ENCODE data around the gene SAMD13.

The SAMD13 gene

DNA sequence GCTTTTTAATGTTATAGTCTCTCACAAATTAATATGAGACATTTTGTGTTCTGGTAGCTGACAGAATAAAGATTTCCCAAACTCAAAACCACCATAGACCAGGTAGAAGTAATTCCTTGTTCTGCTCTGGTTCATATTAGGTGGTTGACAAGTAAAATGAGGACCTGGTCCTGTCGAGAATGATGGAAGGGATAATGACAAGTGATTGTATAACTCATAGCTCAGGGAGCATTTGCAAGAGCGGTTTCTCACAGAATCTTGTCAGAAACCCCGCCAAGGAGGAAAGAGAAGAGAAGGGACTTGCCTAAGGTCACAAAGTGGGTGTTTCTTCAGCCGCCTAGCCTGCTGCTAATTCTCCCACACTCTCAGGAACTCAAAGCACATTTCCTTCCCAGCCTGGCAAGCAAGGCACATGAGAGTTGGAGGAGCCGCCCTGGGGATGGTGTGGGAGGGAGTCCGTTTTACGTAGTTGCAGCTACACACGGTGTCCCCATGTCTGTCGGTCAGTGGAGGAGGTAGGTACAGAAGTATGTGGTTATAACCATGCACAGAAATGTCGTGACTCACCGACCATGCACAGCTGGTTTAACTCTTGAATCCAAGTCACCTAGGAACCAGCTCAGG lies 46.5 kb downstream of the SAMD13 start:
- no peak for DNase-seq

GRCh38 chr1:84348759-84349158 lies 47.3 kb downstream of the SAMD13 start:
- no peak for DNase-seq

DNA sequence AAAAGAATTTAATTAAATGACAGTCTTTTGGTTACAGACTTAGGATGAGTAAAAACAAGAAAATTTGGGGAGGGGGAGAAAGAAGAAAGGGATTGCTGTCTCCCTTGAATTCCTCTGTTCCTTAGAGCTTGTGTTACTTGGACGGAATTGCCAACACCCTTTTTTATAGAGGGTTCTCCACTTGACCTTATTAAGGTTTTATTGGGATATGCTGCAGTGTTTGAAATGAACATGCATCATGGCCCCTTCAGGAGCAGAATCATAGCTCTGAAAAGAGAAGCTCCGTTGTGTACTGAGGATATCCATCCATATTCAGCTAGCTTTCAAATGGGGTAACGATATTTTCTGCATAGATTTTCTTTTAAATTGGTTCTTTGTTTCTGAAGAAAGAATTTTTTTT lies 48.6 kb downstream of the SAMD13 start:
- DNase-seq: no peak

DNA sequence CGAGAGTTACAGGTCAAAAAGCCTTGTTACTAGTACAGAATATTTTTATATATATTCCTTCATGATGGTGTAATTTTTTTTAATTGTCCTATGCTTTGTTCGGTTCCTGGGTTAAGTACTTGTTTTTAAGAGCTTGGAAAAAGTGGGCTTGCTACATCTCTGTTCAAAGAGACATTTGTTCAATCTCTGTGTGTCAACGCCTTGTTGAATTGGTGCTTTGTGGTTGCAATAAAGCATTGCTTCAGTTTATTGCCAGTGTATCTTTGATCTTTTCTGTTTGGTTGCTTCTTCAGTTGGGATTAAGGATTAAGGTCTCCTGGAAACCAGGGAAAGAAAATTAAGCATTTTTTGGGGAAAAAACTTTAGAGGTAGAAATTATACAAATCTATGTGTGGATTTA lies 49.0 kb downstream of the SAMD13 start:
- DNase-seq: no peak

DNA sequence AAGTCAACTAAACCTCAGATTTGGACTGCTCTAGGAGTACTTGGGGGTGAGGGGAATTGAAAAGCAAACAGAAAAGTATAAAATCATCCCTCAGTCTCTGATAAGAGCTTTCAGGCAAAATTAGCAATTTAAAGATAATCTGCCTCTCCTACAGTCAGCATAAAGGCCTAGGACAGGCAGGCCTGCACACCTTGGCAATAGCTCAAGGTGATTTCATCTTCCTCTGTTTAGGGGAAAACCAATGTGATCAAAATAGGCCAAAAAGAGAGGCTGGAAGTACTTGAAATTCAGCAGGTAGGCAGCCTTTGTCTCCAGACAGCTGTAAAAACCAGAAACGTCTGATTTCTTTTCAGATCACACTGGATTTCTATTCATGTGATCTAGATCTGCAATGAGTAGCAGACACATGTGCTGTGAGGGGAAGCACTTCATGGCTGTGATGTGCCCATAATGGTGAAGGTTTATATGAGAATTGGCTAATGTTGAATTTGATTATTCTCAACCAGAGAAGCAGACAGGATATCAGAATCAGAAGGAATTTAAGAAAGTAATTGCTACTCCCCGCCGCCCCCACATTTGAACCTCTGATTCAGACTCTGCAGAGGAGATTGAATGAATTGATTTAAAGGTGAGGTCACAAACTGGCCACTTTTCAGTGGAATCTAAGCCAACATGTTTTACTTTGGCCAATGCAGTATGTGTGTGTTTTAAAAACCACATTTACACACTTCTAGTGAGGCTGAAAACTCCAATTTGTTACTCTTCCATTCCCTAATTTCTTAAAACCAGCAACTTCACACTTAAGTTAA lies 51.0 kb downstream of the SAMD13 start:
- no peak for DNase-seq

DNA sequence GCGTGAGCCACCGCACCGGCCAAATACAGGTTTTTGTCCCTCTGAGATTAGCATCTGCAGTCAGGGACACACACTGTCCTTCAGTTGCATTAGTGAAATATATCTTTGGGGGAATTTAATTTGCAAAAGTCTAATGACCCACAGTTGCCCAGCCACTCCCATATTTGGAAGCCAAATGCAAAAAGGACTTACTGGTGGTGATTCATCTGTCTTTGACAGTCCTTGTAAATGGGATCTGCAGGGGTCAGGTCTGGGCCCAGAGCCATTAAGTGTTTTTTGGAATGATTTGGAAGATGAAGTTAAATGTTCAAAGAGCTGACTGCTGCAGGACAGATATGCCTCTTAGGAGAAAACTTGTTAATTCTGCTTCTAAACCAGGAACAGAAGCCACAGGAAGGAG lies 52.2 kb downstream of the SAMD13 start:
- DNase-seq: no peak

DNA sequence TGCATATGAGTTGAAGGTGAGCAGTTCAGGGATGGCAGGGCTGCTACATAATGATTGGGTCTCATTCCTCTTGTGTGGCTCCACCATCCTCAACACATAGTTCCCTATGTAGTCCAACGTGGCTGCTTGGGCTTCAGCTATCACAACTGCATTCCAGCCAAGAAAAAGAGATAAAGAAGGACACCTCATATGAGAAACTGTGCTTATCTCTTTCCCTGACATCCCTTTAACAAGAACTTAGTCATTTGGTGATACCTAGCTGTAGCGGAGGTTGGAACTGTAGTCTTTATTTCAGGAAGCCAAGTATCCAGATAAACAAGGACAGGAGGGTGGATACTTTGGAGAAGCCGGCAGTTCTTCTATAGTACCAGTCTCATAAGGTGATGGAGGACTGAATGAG lies 54.0 kb downstream of the SAMD13 start:
- DNase-seq: no peak

GRCh38 chr1:84356881-84357280 lies 55.4 kb downstream of the SAMD13 start:
- no peak for DNase-seq

DNA sequence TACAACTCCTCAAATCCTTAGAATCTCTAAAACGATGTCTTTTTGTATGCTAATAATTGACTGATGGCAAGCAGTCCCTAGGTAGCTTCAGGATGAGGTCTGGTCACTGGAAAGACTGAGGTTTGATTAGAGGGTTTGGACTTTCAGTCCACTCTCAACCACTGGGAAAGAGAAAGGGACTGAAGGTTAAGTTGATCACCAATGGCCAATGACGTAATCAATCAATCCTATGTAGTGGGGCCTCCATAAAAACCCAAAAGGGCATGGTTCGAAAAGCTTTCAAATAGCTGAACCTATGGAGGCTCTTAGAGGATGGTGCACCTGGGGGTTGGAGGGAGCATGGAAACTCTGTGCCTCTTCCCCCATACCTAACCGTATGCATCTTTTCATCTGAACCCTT lies 57.2 kb downstream of the SAMD13 start:
- DNase-seq: no peak

GRCh38 chr1:84360316-84360715 lies 58.8 kb downstream of the SAMD13 start:
- DNase-seq: no peak

DNA sequence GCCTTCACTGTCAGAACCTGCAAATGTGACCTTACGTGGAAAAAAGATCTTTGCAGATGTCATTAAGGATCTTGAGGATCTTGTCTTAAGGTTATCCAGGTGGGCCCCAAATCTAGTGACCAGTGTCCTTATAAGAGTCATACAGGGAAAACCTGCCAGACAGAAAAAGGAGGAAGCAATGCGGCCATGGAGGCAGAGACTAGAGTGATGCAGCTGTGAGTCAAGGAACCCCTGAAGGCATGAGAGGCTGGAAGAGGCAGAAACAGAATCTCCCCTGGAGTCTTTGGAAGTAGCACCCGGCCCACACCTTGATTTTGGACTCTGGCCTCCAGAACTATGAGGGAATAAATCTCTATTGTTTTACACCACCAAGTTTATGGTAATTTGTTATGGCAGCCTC lies 60.3 kb downstream of the SAMD13 start:
- no peak for DNase-seq

- no peak for DNase-seq
Observed at GRCh38 chr1:84363019-84363418, 61.5 kb downstream of the SAMD13 start.

DNA sequence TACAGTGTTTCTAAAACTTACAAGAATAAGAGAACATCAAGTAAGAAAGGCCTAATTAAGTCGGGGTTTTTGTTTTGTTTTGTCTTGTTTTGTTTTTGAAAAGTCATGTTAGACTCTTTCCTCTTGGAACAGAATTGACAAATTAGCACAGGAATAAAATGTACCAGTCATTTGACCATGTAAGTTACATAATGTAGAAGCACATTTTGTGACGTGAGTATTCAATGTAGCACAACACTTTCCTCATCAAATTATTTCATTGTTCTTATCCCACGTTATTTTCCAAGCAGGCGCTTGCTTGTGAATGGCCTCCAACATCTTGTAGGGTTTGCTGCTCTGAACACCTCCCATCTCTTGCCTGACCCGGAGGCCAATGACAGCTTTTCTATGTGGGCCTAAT lies 62.1 kb downstream of the SAMD13 start:
- DNase-seq: no peak

DNA sequence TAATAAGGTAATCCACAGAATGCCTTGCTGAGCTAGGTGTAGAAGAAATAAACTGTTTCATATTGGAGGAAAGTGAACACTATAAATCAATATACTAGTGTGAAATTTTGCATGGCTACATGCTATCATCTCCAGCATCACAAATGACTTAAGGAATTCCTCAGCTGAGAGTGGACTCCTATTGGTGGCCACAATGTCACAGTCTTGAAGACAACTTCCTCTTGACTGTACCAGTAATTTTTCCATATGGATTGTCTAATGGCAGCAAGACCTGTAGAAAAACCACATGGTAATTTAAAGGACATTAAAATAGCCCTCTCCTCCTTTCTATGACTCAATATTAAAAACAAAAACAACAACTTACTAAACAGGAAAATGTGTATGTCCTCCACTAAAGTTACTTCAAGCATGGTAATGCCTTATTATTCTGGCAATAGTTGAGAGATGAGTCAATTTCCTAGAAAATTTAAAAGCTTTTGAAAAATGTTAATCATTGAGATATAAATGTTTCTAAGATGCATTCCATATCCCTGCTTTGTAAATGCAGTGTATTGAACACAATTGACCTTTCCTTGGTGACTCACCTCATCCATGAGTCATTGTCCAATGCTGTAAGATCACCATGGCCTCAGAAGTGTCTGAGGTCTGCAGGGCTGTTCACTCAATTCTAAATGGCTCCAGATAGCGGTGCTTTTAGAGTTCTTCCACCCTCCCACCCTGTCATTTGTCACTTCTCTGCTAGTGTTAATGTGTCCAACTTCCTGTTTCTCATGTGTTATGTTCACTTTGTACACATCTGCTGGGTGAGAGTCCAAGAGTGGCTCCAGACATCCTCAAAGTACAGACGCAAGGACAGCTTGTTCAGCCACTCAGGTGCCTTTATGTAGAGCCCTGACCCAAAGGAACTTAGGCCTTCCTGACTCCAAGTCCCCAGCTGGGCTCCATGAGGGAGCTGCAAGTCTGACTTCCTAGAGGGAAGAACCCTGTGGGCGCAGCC lies 64.0 kb downstream of the SAMD13 start:
- DNase-seq: no peak

DNA sequence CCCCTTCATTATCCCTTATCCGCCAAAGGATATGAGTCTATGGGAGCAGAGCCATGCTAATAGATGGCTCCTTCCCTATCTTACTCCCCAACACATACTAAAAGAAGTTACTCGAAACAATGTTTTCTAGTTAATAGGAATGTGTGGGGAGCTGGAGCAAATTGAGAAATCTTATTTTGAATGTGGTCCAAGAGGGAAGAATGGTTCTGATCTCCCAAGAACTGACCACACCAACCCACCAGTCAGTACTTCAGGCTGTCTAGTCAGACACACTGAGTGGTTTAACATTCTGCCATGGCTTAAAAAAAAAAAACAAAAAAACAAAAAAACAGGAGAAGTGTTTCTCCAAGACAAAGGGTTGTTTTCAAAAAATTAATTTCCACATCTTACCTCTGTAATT lies 65.3 kb downstream of the SAMD13 start:
- DNase-seq: no peak

DNA sequence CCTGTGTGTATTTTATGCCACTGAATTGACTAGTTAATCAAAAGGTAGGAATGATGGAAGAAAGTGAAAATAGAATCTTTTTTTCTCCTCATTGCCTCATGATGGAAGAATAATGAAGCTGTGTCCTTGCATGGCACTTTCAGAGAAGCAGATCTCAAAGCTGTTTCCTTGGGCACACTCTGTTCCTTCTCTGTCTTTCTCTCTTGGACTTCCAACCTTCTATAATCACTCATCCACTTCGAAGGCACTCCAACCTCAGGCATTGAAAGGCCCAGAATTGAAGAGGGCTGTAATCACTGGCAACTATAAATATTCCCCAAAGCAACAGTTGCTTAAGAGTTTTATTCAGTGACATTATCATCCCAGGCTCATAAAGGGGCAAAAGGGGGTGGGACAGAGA lies 65.7 kb downstream of the SAMD13 start:
- DNase-seq: no peak

GRCh38 chr1:84368441-84368840 lies 66.9 kb downstream of the SAMD13 start:
- no peak for DNase-seq

DNA sequence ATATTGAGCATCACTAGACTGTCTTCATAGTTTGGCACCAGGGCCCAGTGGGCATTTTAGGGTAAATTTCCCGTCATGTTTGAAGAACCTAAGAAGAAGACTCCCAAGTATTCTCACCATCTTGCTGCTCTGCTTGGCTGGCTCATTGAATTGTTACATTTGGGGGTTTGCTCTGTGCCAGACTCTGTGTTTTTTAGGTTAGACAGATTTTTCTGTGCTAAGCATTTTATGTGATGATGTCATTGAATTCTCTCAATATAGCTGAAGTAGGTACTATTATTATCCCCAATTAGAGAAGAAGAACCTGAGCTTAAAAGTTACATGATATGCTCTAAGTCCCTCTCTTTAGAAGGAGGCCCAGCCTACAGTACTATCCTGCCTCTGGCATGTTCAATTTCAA lies 68.8 kb downstream of the SAMD13 start:
- DNase-seq: no peak

DNA sequence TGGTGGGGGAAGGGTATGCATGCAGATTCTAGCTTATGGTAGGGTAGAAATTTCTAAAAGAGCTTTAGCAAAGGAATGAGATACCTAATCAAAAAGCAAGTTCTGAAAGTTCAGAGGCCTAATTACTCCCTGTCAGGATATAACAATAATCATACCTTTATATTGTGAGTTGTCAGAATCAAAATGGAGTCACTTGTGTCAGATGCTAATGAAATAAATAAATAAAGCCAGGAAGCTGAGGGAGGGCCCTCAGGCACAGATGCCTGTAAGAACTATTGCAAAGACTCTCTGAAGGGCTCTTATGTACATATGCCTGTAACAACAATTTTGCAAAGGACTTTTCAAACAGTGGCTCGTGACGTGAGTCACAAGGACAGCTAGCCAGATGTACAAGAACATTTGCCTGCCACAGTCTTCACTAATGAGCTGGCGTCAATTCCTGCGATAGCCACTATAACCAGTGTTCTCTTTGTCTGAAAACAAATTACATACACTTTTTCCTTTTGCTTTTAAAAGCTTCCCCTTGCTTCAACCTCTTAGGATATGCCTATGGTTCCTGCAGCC lies 69.4 kb downstream of the SAMD13 start:
- DNase-seq: no peak

DNA sequence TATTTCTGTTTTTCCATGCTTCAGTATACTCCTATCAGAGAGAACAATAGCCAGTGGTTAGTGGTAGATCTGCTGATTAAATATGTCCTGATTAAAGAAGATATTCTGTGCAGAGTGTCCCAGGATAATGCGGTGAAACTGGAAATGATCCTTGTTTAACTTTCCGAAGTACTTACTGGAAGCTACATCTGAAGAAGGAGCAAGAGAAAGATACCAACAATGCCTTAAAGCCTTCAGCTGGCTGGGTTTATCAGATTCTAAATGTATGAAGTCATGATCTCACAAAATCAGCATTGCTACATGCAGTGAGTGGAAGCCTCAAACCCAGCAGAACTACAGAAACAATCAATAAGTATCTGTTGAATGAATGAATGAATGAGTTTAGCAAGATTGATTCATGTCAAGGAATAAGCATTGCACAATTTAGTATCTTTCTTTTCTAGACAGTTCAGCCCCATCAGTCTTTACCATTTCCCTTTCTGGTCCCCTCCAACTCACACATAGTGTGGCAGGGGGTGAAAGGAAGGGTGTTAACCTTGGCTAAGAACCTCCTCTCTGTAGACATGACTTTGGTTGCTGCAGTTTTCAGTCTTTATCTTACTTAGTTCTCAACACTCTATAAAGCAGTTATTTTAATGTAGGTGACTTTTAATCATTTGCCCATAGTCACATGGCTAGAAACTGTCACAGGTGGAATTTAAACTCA lies 72.1 kb downstream of the SAMD13 start:
- no peak for DNase-seq

- DNase-seq: no peak
Observed at GRCh38 chr1:84374991-84375696, 73.6 kb downstream of the SAMD13 start.
